CD8-positive, alpha-beta memory T cell (primary cell): ENCODE measurements around the gene NEURL1B. TPM values are rescaled to one million over a fixed set of nuclear protein-coding genes. Genes with fewer than 3 reads are reported as not detected.
A peak's percentile ranks its signal among the peaks of the same experiment; 100 is the strongest.

Experiments used
- CTCF ChIA-PET: fragments of 350-600 bp; sonication (Branson Sonifier 250); formaldehyde crosslinking; loops from one replicate; lab custom pipeline; 2021; ENCODE audit warnings: antibody characterized with exemption; lab: Charles Lee
- POLR2A ChIA-PET: fragments of 350-600 bp; sonication (Branson Sonifier 250); formaldehyde crosslinking; loops from one replicate; lab custom pipeline; 2021; ENCODE audit warnings: antibody characterized with exemption; lab: Charles Lee
- DNase-seq, 5 donors: peaks; one replicate each; pipeline versions ENCODE4 v3.0.0 to v3.0.0-alpha.2; 2020 to 2022; ENCODE audit warnings: mixed read lengths in 1 of 5
- H3K27ac ChIP-seq: one replicate; pipeline ENCODE4 v1.7.0; 2013; ENCODE audit warnings: low read depth, mild to moderate bottlenecking, low read length, moderate library complexity
- H3K27me3 ChIP-seq: 2 replicates; pipeline ENCODE4 v1.7.0; 2013; ENCODE audit warnings: low read length, mild to moderate bottlenecking; ENCODE audit not compliant: insufficient read depth, poor library complexity, severe bottlenecking
- H3K36me3 ChIP-seq: 2 replicates; pipeline ENCODE4 v1.7.0; 2013; ENCODE audit warnings: mild to moderate bottlenecking, low read length, moderate library complexity; ENCODE audit not compliant: insufficient read depth
- H3K4me1 ChIP-seq: 2 replicates; pipeline ENCODE4 v1.7.0; 2013; ENCODE audit warnings: mild to moderate bottlenecking, low read length, moderate library complexity; ENCODE audit not compliant: insufficient read depth
- H3K4me3 ChIP-seq: 2 replicates; pipeline ENCODE4 v1.7.0; 2013; ENCODE audit warnings: mild to moderate bottlenecking, low read length
- H3K9me3 ChIP-seq: 2 replicates; pipeline ENCODE4 v1.7.0; 2013; ENCODE audit warnings: mild to moderate bottlenecking, low read length
- H3K27ac Mint-ChIP-seq, 8 donors: one replicate each; pipeline ENCODE4 v1.8.0; 2020 to 2021; ENCODE audit warnings: mixed read lengths in 8 of 8, mild to moderate bottlenecking in 6 of 8, inconsistent platforms in 3 of 8, moderate library complexity in 3 of 8
- H3K27me3 Mint-ChIP-seq, 2 donors: one replicate each; pipeline ENCODE4 v1.8.0; 2020 to 2021; ENCODE audit warnings: mixed read lengths in 2 of 2, mild to moderate bottlenecking in 1 of 2, moderate library complexity in 1 of 2
- H3K36me3 Mint-ChIP-seq, 3 donors: one replicate each; pipeline ENCODE4 v1.8.0; 2020 to 2021; ENCODE audit warnings: mixed read lengths in 3 of 3, inconsistent platforms in 1 of 3, mild to moderate bottlenecking in 1 of 3
- H3K4me1 Mint-ChIP-seq, 3 donors: one replicate each; pipeline ENCODE4 v1.8.0; 2020 to 2021; ENCODE audit warnings: mixed read lengths in 3 of 3, inconsistent platforms in 1 of 3, mild to moderate bottlenecking in 1 of 3
- H3K4me3 Mint-ChIP-seq, 7 donors: one replicate each; pipeline ENCODE4 v1.8.0; 2020 to 2021; ENCODE audit warnings: mixed read lengths in 7 of 7, mild to moderate bottlenecking in 6 of 7, moderate library complexity in 4 of 7, inconsistent platforms in 2 of 7
- H3K9me3 Mint-ChIP-seq, 5 donors: one replicate each; pipeline ENCODE4 v1.8.0; 2020 to 2022; ENCODE audit warnings: mixed read lengths in 5 of 5, mild to moderate bottlenecking in 3 of 5, moderate library complexity in 2 of 5, inconsistent platforms in 1 of 5
- polyA plus RNA-seq: library from polyadenylated mRNA; unstranded; fragments of 300-500 nt; fragmentation: Illumina TruSeq; gene quantifications from one replicate; pipeline ENCODE4 v1.2.3, GENCODE V29; 2021
- total RNA-seq, 2 experiments: library from RNA; stranded (reverse); gene quantifications; one replicate each; pipeline ENCODE4 v1.2.3, GENCODE V29; 2021

The NEURL1B gene
- total and polyA plus RNA-seq, 3 experiments from 2014 or later: 0.04 to 0.13 TPM; not detected in 1

DNA sequence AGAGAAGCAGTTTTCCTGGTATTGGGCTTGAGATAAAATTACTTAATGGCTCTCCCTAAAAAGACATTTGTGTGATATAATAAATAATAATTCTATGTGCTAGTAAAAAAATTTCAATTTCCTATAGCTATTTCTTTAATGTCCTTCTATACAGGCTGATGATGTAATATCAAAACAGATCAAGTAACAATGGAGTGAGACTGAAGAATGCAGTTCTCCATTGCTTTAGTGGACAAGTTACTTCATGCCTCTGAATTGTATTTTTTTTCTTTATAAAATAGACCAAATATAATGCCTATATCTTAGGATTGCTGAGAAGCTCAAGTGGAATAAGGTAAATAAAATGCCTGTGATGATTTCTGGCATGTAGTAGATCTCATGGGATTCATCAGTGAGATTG, 35.6 kb upstream of the NEURL1B start:
- CTCF ChIA-PET: no interaction called here
- no peak overlapping the region for H3K4me3 Mint-ChIP-seq
- H3K9me3 ChIP-seq: no peaks in the 10 kb centered on the region
- no peak overlapping the region for H3K27ac ChIP-seq
- H3K27me3 ChIP-seq: no peaks in the 10 kb centered on the region
- no peaks in the 10 kb centered on the region for H3K36me3 ChIP-seq
- no peaks in the 10 kb centered on the region for H3K36me3 Mint-ChIP-seq
- no peaks in the 10 kb centered on the region for H3K4me1 ChIP-seq
- peaks cover 5 to 39% of the 10 kb centered on the region in 2 donors for H3K27me3 Mint-ChIP-seq
- H3K4me1 Mint-ChIP-seq: no peaks in the 10 kb centered on the region
- no peak overlapping the region for H3K4me3 ChIP-seq
- H3K27ac Mint-ChIP-seq: no peak overlapping the region
- DNase-seq: no peak
- POLR2A ChIA-PET: no interaction called here
- peaks cover 0 to 7% (median 0%) of the 10 kb centered on the region in 5 donors for H3K9me3 Mint-ChIP-seq

DNA sequence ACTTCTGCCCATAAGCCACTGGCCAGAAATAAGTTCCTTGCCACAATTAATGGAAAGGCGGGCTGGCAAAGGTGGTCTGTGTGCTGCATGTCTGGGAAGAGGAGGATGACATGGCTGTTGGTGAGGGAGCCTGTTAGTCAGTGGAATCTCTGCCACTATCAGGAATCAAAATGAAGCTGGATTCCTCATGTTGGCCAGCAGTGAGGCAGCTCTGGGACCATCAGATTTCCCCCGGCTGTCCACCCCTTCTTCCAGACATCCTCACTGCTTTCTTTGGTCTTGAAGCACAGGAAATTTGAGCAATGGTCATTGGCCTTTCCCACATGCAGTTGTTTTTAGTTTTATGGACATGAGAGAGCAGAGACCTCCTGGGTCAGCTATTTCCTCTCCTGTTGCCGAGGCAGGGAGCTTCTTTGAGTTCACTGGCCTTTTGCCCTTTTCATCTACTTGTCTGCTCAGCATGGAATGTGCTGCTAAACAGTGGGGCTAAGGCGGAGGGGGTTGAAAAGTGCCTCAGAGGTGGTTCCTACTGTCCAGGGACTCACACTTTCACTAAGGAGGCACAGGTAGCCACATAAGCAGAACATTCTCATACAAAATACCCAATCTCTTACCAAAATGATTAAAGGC, 34.8 kb upstream of the NEURL1B start:
- CTCF ChIA-PET: no interaction called here
- Histone ChIP-seq H3K4me1 (no peaks in the 10 kb centered on the region), H3K27me3 (no peaks in the 10 kb centered on the region), H3K4me3 (no peak overlapping the region), H3K36me3 (no peaks in the 10 kb centered on the region), H3K9me3 (no peaks in the 10 kb centered on the region), H3K27ac (no peak overlapping the region)
- peak overlapping the region in 1 of 8 donors; percentile 39 for H3K27ac Mint-ChIP-seq
- peaks cover 0 to 7% (median 0%) of the 10 kb centered on the region in 5 donors for H3K9me3 Mint-ChIP-seq
- H3K36me3 Mint-ChIP-seq: no peaks in the 10 kb centered on the region
- H3K27me3 Mint-ChIP-seq: peaks cover 5 to 44% of the 10 kb centered on the region in 2 donors
- H3K4me1 Mint-ChIP-seq: no peaks in the 10 kb centered on the region
- POLR2A ChIA-PET: no interaction called here
- no peak for DNase-seq
- no peak overlapping the region for H3K4me3 Mint-ChIP-seq

DNA sequence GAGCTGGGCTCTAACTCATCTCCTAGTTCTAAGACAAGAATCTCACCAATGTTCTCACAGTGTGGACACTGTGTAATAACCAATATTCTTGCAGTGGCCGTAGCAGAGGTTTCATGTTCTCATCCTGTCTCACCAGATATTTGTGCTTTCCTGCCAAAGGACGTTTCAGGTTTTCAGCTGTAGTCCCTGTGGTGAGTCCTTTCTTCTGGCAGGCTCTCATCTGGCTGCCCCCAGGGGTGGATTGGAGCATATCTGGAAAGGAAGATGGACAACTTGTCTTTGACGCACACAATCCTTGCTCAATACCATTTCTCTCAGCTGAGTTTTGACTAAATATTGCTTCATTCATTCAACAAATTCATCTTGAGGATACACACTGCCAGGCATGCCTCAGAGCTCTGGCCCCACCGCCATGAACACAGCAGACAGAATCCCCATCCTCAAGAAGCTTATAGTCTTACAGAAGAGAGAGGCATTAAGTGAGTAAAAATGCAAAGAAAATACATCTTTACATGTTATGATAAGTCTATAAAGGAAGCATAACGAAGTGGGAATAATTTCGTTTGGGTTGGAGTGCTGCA, 33.8 kb upstream of the NEURL1B start:
- Histone ChIP-seq H3K4me3 (no peak overlapping the region), H3K36me3 (no peaks in the 10 kb centered on the region), H3K27ac (no peak overlapping the region), H3K27me3 (no peaks in the 10 kb centered on the region), H3K9me3 (no peaks in the 10 kb centered on the region), H3K4me1 (no peaks in the 10 kb centered on the region)
- H3K9me3 Mint-ChIP-seq: peaks cover 0 to 7% (median 0%) of the 10 kb centered on the region in 5 donors
- peaks cover 7 to 44% of the 10 kb centered on the region in 2 donors for H3K27me3 Mint-ChIP-seq
- ChIA-PET POLR2A (no interaction called here), CTCF (no interaction called here)
- H3K36me3 Mint-ChIP-seq: no peaks in the 10 kb centered on the region
- H3K4me3 Mint-ChIP-seq: no peak overlapping the region
- H3K4me1 Mint-ChIP-seq: no peaks in the 10 kb centered on the region
- no peak overlapping the region for H3K27ac Mint-ChIP-seq
- DNase-seq: no peak

GRCh38 chr5:172608773-172609172, 32.3 kb upstream of the NEURL1B start:
- H3K4me1 Mint-ChIP-seq: no peaks in the 10 kb centered on the region
- no peak overlapping the region for H3K4me3 ChIP-seq

DNA sequence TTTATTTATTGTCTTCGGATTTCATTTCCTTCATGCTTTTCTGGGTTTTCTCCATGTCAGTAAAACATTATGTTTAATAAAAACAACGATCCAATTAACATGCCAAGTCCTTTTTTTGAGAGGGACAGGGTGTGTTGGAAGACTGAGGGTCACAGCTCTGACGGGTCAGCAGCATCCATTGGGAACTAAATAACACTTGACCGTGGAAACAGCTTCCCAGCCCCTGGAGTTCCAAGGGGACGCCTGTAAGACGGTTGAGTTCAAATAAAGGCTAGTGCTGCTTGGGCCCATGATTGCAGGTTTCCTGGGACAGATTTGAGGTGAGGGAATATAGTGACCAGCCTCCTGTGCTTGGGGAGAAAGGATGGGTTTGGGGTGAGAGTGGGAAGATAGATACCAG, 30.4 kb upstream of the NEURL1B start:
- Histone ChIP-seq H3K9me3 (no peaks in the 10 kb centered on the region), H3K4me3 (no peak overlapping the region), H3K36me3 (no peaks in the 10 kb centered on the region), H3K27ac (no peak overlapping the region), H3K27me3 (no peaks in the 10 kb centered on the region), H3K4me1 (no peaks in the 10 kb centered on the region)
- Mint-ChIP-seq H3K27ac (no peak overlapping the region), H3K36me3 (no peaks in the 10 kb centered on the region), H3K4me3 (no peak overlapping the region), H3K4me1 (no peaks in the 10 kb centered on the region), H3K27me3 (peaks cover 16 to 49% of the 10 kb centered on the region in 2 donors), H3K9me3 (peaks cover 2 to 12% (median 7%) of the 10 kb centered on the region in 5 donors)
- CTCF ChIA-PET: no interaction called here
- POLR2A ChIA-PET: no interaction called here
- DNase-seq: no peak

More at GRCh38 chr5:172608773-172609172, 32.3 kb upstream of the NEURL1B start:
- ChIA-PET POLR2A (no interaction called here), CTCF (interaction anchor here (0.6 kb wide), 1 partner anchor 13 kb away, joined by 3 read pairs; no protein-coding TSS in a partner anchor)
- Mint-ChIP-seq H3K36me3 (no peaks in the 10 kb centered on the region), H3K4me3 (no peak overlapping the region), H3K27ac (no peak overlapping the region), H3K9me3 (peaks cover 2 to 9% (median 5%) of the 10 kb centered on the region in 5 donors), H3K27me3 (peaks cover 12 to 47% of the 10 kb centered on the region in 2 donors)
- Histone ChIP-seq H3K9me3 (no peaks in the 10 kb centered on the region), H3K27ac (no peak overlapping the region), H3K27me3 (no peaks in the 10 kb centered on the region), H3K36me3 (no peaks in the 10 kb centered on the region), H3K4me1 (no peaks in the 10 kb centered on the region)
- DNase-seq: no peak

DNA sequence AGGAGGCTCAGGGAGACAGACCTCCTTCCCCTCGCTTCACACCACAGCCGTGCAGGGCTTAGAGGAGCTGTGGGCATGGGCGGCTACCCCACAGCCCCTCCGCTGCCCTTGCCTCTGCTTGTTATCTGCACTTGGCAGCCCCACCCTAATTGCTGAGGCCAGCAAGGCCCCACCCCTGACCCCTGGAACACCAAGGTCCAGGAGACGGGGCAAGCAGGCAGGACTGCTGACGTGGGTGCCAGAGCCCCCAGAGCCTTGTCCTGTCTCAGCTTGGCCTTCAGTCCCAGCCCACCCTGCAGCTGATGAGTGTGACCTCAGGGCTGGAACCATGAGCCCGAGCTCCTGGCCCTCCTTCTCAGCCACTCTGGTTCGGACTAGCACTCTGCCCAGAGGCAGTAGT, 29.1 kb upstream of the NEURL1B start:
- no peaks in the 10 kb centered on the region for H3K9me3 ChIP-seq
- ChIA-PET POLR2A (no interaction called here), CTCF (no interaction called here)
- H3K9me3 Mint-ChIP-seq: peaks cover 0 to 12% (median 7%) of the 10 kb centered on the region in 5 donors
- no peaks in the 10 kb centered on the region for H3K36me3 ChIP-seq
- no peaks in the 10 kb centered on the region for H3K27me3 ChIP-seq
- no peak overlapping the region for H3K4me3 Mint-ChIP-seq
- H3K4me3 ChIP-seq: no peak overlapping the region
- no peaks in the 10 kb centered on the region for H3K4me1 Mint-ChIP-seq
- H3K4me1 ChIP-seq: no peaks in the 10 kb centered on the region
- no peak for DNase-seq
- H3K27me3 Mint-ChIP-seq: peaks cover 15 to 43% of the 10 kb centered on the region in 2 donors
- no peak overlapping the region for H3K27ac Mint-ChIP-seq
- no peaks in the 10 kb centered on the region for H3K36me3 Mint-ChIP-seq
- H3K27ac ChIP-seq: no peak overlapping the region

GRCh38 chr5:172612771-172613170, 28.3 kb upstream of the NEURL1B start:
- no peaks in the 10 kb centered on the region for H3K36me3 ChIP-seq
- Mint-ChIP-seq H3K27me3 (peaks cover 14 to 34% of the 10 kb centered on the region in 2 donors), H3K4me1 (no peaks in the 10 kb centered on the region), H3K4me3 (no peak overlapping the region), H3K27ac (no peak overlapping the region), H3K36me3 (no peaks in the 10 kb centered on the region), H3K9me3 (peaks cover 0 to 12% (median 7%) of the 10 kb centered on the region in 5 donors)
- CTCF ChIA-PET: no interaction called here
- POLR2A ChIA-PET: no interaction called here
- no peaks in the 10 kb centered on the region for H3K9me3 ChIP-seq
- H3K4me3 ChIP-seq: no peak overlapping the region
- no peaks in the 10 kb centered on the region for H3K27me3 ChIP-seq
- no peak for DNase-seq
- no peak overlapping the region for H3K27ac ChIP-seq
- H3K4me1 ChIP-seq: no peaks in the 10 kb centered on the region

DNA sequence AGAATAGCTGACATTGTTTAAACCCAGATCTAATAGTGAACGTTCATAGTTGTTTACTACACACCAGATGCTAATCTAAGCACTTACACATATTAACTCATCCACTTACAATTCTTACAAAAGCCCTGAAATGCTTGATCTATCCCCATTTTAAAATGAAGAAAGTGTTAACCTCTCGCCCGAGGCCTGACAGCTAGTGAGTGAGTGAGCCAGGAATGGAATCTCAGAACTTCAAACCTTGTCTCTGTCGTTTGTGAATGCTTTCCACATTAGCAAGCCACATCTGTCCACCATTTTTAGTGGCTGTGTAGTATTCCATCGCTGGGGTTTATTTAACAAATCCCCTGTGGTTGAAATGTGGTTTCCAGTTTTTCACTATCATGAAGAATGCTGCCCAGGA, 24.9 kb upstream of the NEURL1B start:
- no peak for DNase-seq
- Mint-ChIP-seq H3K36me3 (no peaks in the 10 kb centered on the region), H3K9me3 (peaks cover 0 to 12% (median 7%) of the 10 kb centered on the region in 5 donors), H3K4me1 (no peaks in the 10 kb centered on the region), H3K27ac (no peak overlapping the region), H3K4me3 (no peak overlapping the region), H3K27me3 (peaks cover 15 to 24% of the 10 kb centered on the region in 2 donors)
- CTCF ChIA-PET: no interaction called here
- H3K27ac ChIP-seq: no peak overlapping the region
- POLR2A ChIA-PET: no interaction called here
- no peaks in the 10 kb centered on the region for H3K36me3 ChIP-seq
- H3K4me3 ChIP-seq: no peak overlapping the region
- H3K4me1 ChIP-seq: no peaks in the 10 kb centered on the region
- no peaks in the 10 kb centered on the region for H3K27me3 ChIP-seq
- no peaks in the 10 kb centered on the region for H3K9me3 ChIP-seq
